Measurements from ENCODE around the gene RFX8.
A peak's percentile ranks its signal among the peaks of the same experiment; 100 is the strongest.

RFX8 gene

GRCh38 chr2:101474731-101475384 is at the start of gene RFX8:
Gene RFX8, minus strand, starts transcription at chr2:101475112. Its CDS starts 8,264 bp downstream, at chr2:101466848.
- Histone ChIP-seq H3K36me3 (ENCODE audit: low read depth) (no peaks in the 10 kb centered on the region), H3K4me1 (ENCODE audit: insufficient read depth, poor library complexity, severe bottlenecking) (peaks cover 6% of the 10 kb centered on the region), H3K9me3 (ENCODE audit: severe bottlenecking) (no peaks in the 10 kb centered on the region), H3K27me3 (ENCODE audit: insufficient read depth, poor library complexity, severe bottlenecking) (no peaks in the 10 kb centered on the region), H3K4me3 (ENCODE audit: severe bottlenecking) (peak within 1 kb of the TSS; percentile 40), H3K27ac (ENCODE audit: poor library complexity, severe bottlenecking) (no peak within 1 kb of the TSS)
- no peak for TF ChIP-seq CTCF (IDR thresholded peaks at IDR 0.05; ENCODE audit: poor library complexity, severe bottlenecking)
- no peak for DNase-seq (ENCODE audit: low spot score)
- ATAC-seq (ENCODE audit: low read depth): no peak

- no peak for TF ChIP-seq CTCF (IDR thresholded peaks at IDR 0.05; ENCODE audit: poor library complexity, severe bottlenecking)
- no peak for ATAC-seq (ENCODE audit: low read depth)
- DNase-seq (ENCODE audit: low spot score): no peak
- H3K4me1 ChIP-seq (ENCODE audit: insufficient read depth, poor library complexity, severe bottlenecking): peaks cover 33% of the 10 kb centered on the region
- H3K4me3 ChIP-seq (ENCODE audit: severe bottlenecking): no peak overlapping the region
- H3K27ac ChIP-seq (ENCODE audit: poor library complexity, severe bottlenecking): no peak overlapping the region
- H3K27me3 ChIP-seq (ENCODE audit: insufficient read depth, poor library complexity, severe bottlenecking): no peaks in the 10 kb centered on the region
- H3K36me3 ChIP-seq (ENCODE audit: low read depth): no peaks in the 10 kb centered on the region
- H3K9me3 ChIP-seq (ENCODE audit: severe bottlenecking): no peaks in the 10 kb centered on the region
Measured at GRCh38 chr2:101521487-101521886, 46.6 kb upstream of the RFX8 start.

- Histone ChIP-seq H3K9me3 (ENCODE audit: severe bottlenecking) (no peaks in the 10 kb centered on the region), H3K36me3 (ENCODE audit: low read depth) (no peaks in the 10 kb centered on the region), H3K4me1 (ENCODE audit: insufficient read depth, poor library complexity, severe bottlenecking) (peaks cover 33% of the 10 kb centered on the region), H3K27ac (ENCODE audit: poor library complexity, severe bottlenecking) (peak overlapping the region; percentile 97), H3K4me3 (ENCODE audit: severe bottlenecking) (no peak overlapping the region), H3K27me3 (ENCODE audit: insufficient read depth, poor library complexity, severe bottlenecking) (no peaks in the 10 kb centered on the region)
- no peak for TF ChIP-seq CTCF (IDR thresholded peaks at IDR 0.05; ENCODE audit: poor library complexity, severe bottlenecking)
- ATAC-seq (ENCODE audit: low read depth) (peak; percentile 28; the same call in 2 of the 3 replicates), DNase-seq (ENCODE audit: low spot score) (no peak)
Measured at GRCh38 chr2:101520246-101520645, 45.3 kb upstream of the RFX8 start.

DNA sequence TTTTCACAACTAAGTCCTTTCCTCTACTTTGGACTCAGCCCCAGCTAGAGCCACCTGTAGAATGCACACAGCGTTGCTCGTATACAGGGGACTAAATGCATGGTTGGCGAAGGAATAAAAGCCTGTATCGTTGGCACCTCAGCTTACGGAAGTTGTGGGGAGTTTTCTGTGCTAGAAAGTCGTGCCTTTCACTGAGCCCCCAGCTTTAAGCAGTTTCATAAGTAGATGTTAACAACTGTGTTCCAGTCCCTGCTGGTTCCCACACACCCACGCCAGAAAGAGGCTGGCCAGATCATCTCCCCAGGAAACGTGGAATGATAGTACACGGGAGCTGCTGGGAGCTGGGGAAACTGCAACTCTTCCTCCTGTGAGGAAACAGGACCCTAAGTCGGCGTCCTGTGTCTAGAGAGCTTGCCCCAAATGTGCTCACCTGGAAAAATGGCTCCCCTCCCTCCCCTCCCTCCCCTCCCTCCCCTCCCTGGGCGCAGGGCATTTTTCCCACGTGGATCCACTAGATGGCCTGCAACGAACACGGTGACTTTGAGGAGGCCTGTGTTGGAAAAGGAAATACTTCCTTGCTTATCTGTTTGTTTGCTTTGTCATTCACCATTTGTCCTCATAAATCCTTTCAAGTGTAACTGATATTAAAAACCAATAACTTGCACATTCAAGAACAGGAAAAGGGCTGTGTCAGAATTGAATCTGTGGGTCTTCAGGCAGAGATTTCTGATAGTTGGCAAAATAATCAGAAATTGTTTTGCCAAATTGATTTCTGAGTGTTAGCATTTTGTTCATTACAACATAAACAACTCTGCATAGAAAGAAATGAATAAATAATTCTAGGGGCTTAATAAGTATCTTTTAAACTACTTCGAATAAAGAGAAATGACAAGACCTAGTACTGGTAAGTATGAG is 43.9 kb upstream of the RFX8 start:
- DNase-seq (ENCODE audit: low spot score) (no peak), ATAC-seq (ENCODE audit: low read depth) (peak; percentile 45; the same call in 2 of the 3 replicates)
- Histone ChIP-seq H3K4me1 (ENCODE audit: insufficient read depth, poor library complexity, severe bottlenecking) (peaks cover 33% of the 10 kb centered on the region), H3K9me3 (ENCODE audit: severe bottlenecking) (no peaks in the 10 kb centered on the region), H3K36me3 (ENCODE audit: low read depth) (no peaks in the 10 kb centered on the region), H3K27ac (ENCODE audit: poor library complexity, severe bottlenecking) (peak overlapping the region; percentile 97), H3K4me3 (ENCODE audit: severe bottlenecking) (no peak overlapping the region), H3K27me3 (ENCODE audit: insufficient read depth, poor library complexity, severe bottlenecking) (no peaks in the 10 kb centered on the region)
- TF ChIP-seq CTCF (IDR thresholded peaks at IDR 0.05; ENCODE audit: poor library complexity, severe bottlenecking): peak; percentile 75
